GM12878 (cell line): ENCODE results near the gene SLC9C2. TPM values are rescaled to one million over a fixed set of nuclear protein-coding genes. Genes with fewer than 3 reads are reported as not detected.

Source experiments
- ATAC-seq: fragments of 200-7000 bp; cut with Tn5 transposase; 3 replicates; pipeline ENCODE4 v1.9.1; 2020; ENCODE audit warnings: mild to moderate bottlenecking, moderate library complexity
- BruUV-seq: library from RNA; stranded (reverse); fragments of 400-500 nt; replicated peaks from 2 replicates; lab custom pipeline; 2021; lab: Mats Ljungman, UMichigan
- CTCF ChIA-PET: fragments of 300-600 bp; sonication (Branson Sonifier 250); formaldehyde crosslinking; extraction: SDS; loops from one replicate; lab custom pipeline; 2021; ENCODE audit warnings: inconsistent platforms; lab: Yijun Ruan, JAX
- POLR2A ChIA-PET: fragments of 350-600 bp; formaldehyde crosslinking; extraction: SDS; loops from one replicate; lab custom pipeline; 2021; ENCODE audit warnings: inconsistent platforms; lab: Charles Lee
- RAD21 ChIA-PET: fragments of 300-600 bp; sonication (Branson Sonifier 250); formaldehyde crosslinking; loops from one replicate; lab custom pipeline; 2023; ENCODE audit warnings: antibody characterized with exemption; ENCODE audit not compliant: unreplicated experiment; lab: Charles Lee
- SMC1A ChIA-PET: fragments of 300-600 bp; sonication (Branson Sonifier 250); formaldehyde crosslinking; loops from one replicate; lab custom pipeline; 2023; ENCODE audit not compliant: unreplicated experiment, uncharacterized antibody; lab: Charles Lee
- DNase-seq: peaks from one replicate; pipeline ENCODE4 v3.0.0-alpha.2; 2011; ENCODE audit warnings: low read depth, low spot score
- FAIRE-seq: peaks from 3 replicates; lab custom pipeline; 2011; peaks lifted over from hg19 to GRCh38; lab: Jason Lieb, UNC
- H2AFZ ChIP-seq: 2 replicates; pipeline ENCODE4 v1.6.0; 2011; ENCODE audit warnings: low read depth, low read length, control low read depth; ENCODE audit not compliant: control insufficient read depth
- H3K27ac ChIP-seq: 2 replicates; pipeline ENCODE4 v1.5.1; 2011; ENCODE audit warnings: control low read depth; ENCODE audit not compliant: control insufficient read depth, insufficient read depth
- H3K27me3 ChIP-seq, 2 experiments: replicated peaks in 1 of 2; 2 replicates each; pipeline versions ENCODE4 v1.6.0 to v1.6.1; 2011; ENCODE audit warnings: low read length in 1 of 2; ENCODE audit not compliant: control insufficient read depth in 2 of 2, insufficient read depth in 2 of 2
- H3K36me3 ChIP-seq, 2 experiments: 2 replicates each; pipeline ENCODE4 v1.5.1; 2011; ENCODE audit warnings: low read length in 1 of 2; ENCODE audit not compliant: control insufficient read depth in 2 of 2, insufficient read depth in 2 of 2
- H3K4me1 ChIP-seq: 2 replicates; pipeline ENCODE4 v1.6.1; 2011; ENCODE audit warnings: mild to moderate bottlenecking, low read length, moderate library complexity, mixed read lengths; ENCODE audit not compliant: control insufficient read depth, insufficient read depth
- H3K4me2 ChIP-seq: 2 replicates; pipeline ENCODE4 v1.6.0; 2011; ENCODE audit warnings: control low read depth; ENCODE audit not compliant: control insufficient read depth, insufficient read depth
- H3K4me3 ChIP-seq: fragments of 200-600 bp; sonication (generic); 2 replicates; pipeline ENCODE4 v1.5.1; 2016
- H3K79me2 ChIP-seq: 2 replicates; pipeline ENCODE4 v1.6.0; 2011; ENCODE audit warnings: low read length; ENCODE audit not compliant: control insufficient read depth, insufficient read depth
- H3K9ac ChIP-seq: 2 replicates; pipeline ENCODE4 v1.8.0; 2011; ENCODE audit warnings: low read length, control low read depth, mixed read lengths; ENCODE audit not compliant: control insufficient read depth, insufficient read depth
- H3K9me3 ChIP-seq: replicated peaks from 3 replicates; pipeline ENCODE4 v1.5.1; 2011; ENCODE audit warnings: mild to moderate bottlenecking, low read length; ENCODE audit not compliant: control insufficient read depth, insufficient read depth
- H4K20me1 ChIP-seq: 2 replicates; pipeline ENCODE4 v1.6.0; 2011; ENCODE audit not compliant: control insufficient read depth, insufficient read depth
- BCL11A ChIP-seq: IDR thresholded peaks from 2 replicates; pipeline ENCODE4 v1.6.1; 2011; ENCODE audit warnings: low read depth, low read length
- BCLAF1 ChIP-seq: fragments of 450-650 bp; IDR thresholded peaks from 2 replicates; pipeline ENCODE4 v1.6.1; 2017; ENCODE audit warnings: antibody characterized with exemption, mild to moderate bottlenecking, moderate library complexity
- CBX3 ChIP-seq: fragments of 200-600 bp; sonication (generic); IDR thresholded peaks from 2 replicates; pipeline ENCODE4 v1.6.1; 2016; ENCODE audit warnings: low read depth, borderline replicate concordance
- CUX1 ChIP-seq: IDR thresholded peaks from 2 replicates; pipeline ENCODE4 v1.6.1; 2012; ENCODE audit warnings: improper control_type of control experiment, low read depth, low read length; ENCODE audit not compliant: insufficient replicate concordance
- ETV6 ChIP-seq, 2 experiments: fragments of 450-650 bp in 1 of 2; IDR thresholded peaks in 1 of 2; conservative IDR thresholded peaks in 1 of 2; 2 replicates each; pipeline ENCODE4 v1.6.1; 2014; ENCODE audit warnings: antibody characterized with exemption in 1 of 2, borderline replicate concordance in 1 of 2, low read depth in 1 of 2, mild to moderate bottlenecking in 1 of 2, moderate library complexity in 1 of 2
- MEF2B ChIP-seq: fragments of 450-650 bp; IDR thresholded peaks from 2 replicates; pipeline ENCODE4 v1.6.1; 2018; ENCODE audit warnings: mild to moderate bottlenecking, moderate library complexity; ENCODE audit not compliant: partially characterized antibody, poor library complexity, severe bottlenecking
- MTA3 ChIP-seq: IDR thresholded peaks from 2 replicates; pipeline ENCODE4 v1.6.1; 2012; ENCODE audit warnings: low read length, inconsistent platforms, borderline replicate concordance
- MYC ChIP-seq: IDR thresholded peaks from 2 replicates; pipeline ENCODE4 v1.6.1; 2011; ENCODE audit warnings: mild to moderate bottlenecking, low read length, moderate library complexity, inconsistent platforms; ENCODE audit not compliant: insufficient read depth, insufficient replicate concordance, insufficient read length, severe bottlenecking
- RAD21 ChIP-seq: IDR thresholded peaks from 2 replicates; pipeline ENCODE4 v1.6.1; 2011; ENCODE audit warnings: mild to moderate bottlenecking, low read depth, low read length, moderate library complexity; ENCODE audit not compliant: insufficient read depth
- SMARCA5 ChIP-seq: fragments of 450-650 bp; IDR thresholded peaks from 2 replicates; pipeline ENCODE4 v1.6.1; 2017; ENCODE audit warnings: mild to moderate bottlenecking
- STAT3 ChIP-seq: IDR thresholded peaks from 2 replicates; pipeline ENCODE4 v1.6.1; 2011; ENCODE audit warnings: low read depth, low read length, improper control_type of control experiment
- SUZ12 ChIP-seq: fragments of 200-600 bp; sonication (generic); IDR thresholded peaks from one replicate; pipeline ENCODE4 v1.6.1; 2018; ENCODE audit warnings: antibody characterized with exemption, mild to moderate bottlenecking; ENCODE audit not compliant: unreplicated experiment
- TCF7 ChIP-seq: IDR thresholded peaks from 2 replicates; pipeline ENCODE4 v1.6.1; 2014; ENCODE audit warnings: antibody characterized with exemption, borderline replicate concordance
- USF2 ChIP-seq: IDR thresholded peaks from 2 replicates; pipeline ENCODE4 v1.6.1; 2011; ENCODE audit warnings: low read depth, low read length, improper control_type of control experiment, borderline replicate concordance
- WGBS: methylation state at CpG from one replicate; pipeline ENCODE4 v1.1.6; 2016; ENCODE audit warnings: low lambda C conversion rate; ENCODE audit not compliant: insufficient replicate concordance, insufficient coverage; ENCODE audit errors: missing lambda C conversion rate; 5-methylcytosine and 5-hydroxymethylcytosine counted together
- in situ Hi-C: fragments of 300-500 bp; cut with MboI; formaldehyde crosslinking; loops from 9 replicates; pipeline ENCODE4 v1.14.3; 2018; ENCODE audit warnings: mixed read lengths
- intact Hi-C: fragments of 100-400 bp; cut with micrococcal nuclease; formaldehyde crosslinking; loops from one replicate; pipeline ENCODE4 v1.14.2; 2022; ENCODE audit not compliant: unreplicated experiment
- polyA plus RNA-seq, 11 experiments: library from polyadenylated mRNA; depleted of rRNA in 4 of 11; unstranded in 6 of 11; stranded (reverse) in 5 of 11; fragments of >200 nt; fragmentation: Nextera tagmentation in 4 of 11; fragmentation: Illumina TruSeq in 1 of 11; extraction: Ambion mirVana in 4 of 11; extraction: Trizol in 1 of 11; gene quantifications; 1 replicate in 1 of 11; 2 replicates in 10 of 11; pipeline versions ENCODE4 v1.2.1 to v1.2.3, GENCODE V29; 2011 to 2016; ENCODE audit warnings: inconsistent platforms in 2 of 11, missing spikeins in 2 of 11, low read depth in 1 of 11
- total RNA-seq, 4 experiments: library from RNA; depleted of rRNA in 3 of 4; stranded (reverse); fragments of >200 nt in 3 of 4; fragmentation: Illumina TruSeq in 1 of 4; extraction: Trizol in 1 of 4; gene quantifications; 2 replicates each; pipeline versions ENCODE4 v1.2.1 to v1.2.3, GENCODE V29; 2013 to 2021

SLC9C2 gene
- total and polyA plus RNA-seq, 10 of the 15 experiments (the other 5 are each of a cell fraction or from before 2014, with no cell fraction given), result not detected

- ChIA-PET SMC1A (interaction anchor here (1.0 to 1.5 kb wide), 3 partner anchors 23 to 64 kb away, joined by 3 to 5 read pairs (median 3); no protein-coding TSS in a partner anchor), POLR2A (no interaction called here), CTCF (interaction anchor here (0.8 to 1.5 kb wide), 4 partner anchors 51 to 738 kb away, joined by 3 to 5 read pairs (median 3); partner anchors contain the start of gene DARS2), RAD21 (interaction anchor here (1.3 kb wide), 1 partner anchor 64 kb away, joined by 4 read pairs; no protein-coding TSS in a partner anchor)
- ATAC-seq (no peak), FAIRE-seq (no peak), DNase-seq (no peak)
- Histone ChIP-seq H3K9me3 (no peaks in the 10 kb centered on the region), H3K4me3 (no peak overlapping the region), H2AFZ (no peak overlapping the region), H3K9ac (no peak overlapping the region), H3K27ac (no peak overlapping the region), H4K20me1 (no peaks in the 10 kb centered on the region), H3K4me1 (peaks cover 7% of the 10 kb centered on the region), H3K79me2 (peaks cover 34% of the 10 kb centered on the region), H3K4me2 (0 out of 2 replicates have a peak overlapping the region, but pooled peaks have one; percentile 13), H3K27me3 (no peaks in the 10 kb centered on the region), H3K36me3 (peaks cover 4 to 23% of the 10 kb centered on the region in 2 experiments)
- 94% methylated on average over 1 of the region's 1 CpG for WGBS
- in situ Hi-C loops (no loop called here), intact Hi-C loops (no loop called here)
- BruUV-seq, result no TSS peak
- no peak for TF ChIP-seq TCF7
- TF ChIP-seq SMARCA5, result no peak
- no peak for TF ChIP-seq CBX3
- no peak for TF ChIP-seq BCL11A
- TF ChIP-seq CUX1, result no peak
- no peak for TF ChIP-seq BCLAF1
- TF ChIP-seq MTA3, result no peak
- TF ChIP-seq SUZ12, result no peak
- no peak for TF ChIP-seq RAD21
- no peak for TF ChIP-seq MYC
- TF ChIP-seq USF2, result no peak
- no peak for TF ChIP-seq MEF2B
- no peak for TF ChIP-seq STAT3
- no peak for TF ChIP-seq ETV6 (conservative IDR thresholded peaks at IDR 0.05 in 1 of 2, IDR thresholded peaks at IDR 0.05 in 1 of 2; ENCODE audit: borderline replicate concordance in 1 of 2, low read depth in 1 of 2)
Observed at GRCh38 chr1:173481195-173481772, 121.6 kb downstream of the SLC9C2 start.
